NCI-H774 (cell line): Measurements from ENCODE around the gene RNF150.

Experiments used
- DNase-seq: peaks from one replicate; lab custom pipeline; 2025; lab: John Stamatoyannopoulos, UW

Gene RNF150

DNA sequence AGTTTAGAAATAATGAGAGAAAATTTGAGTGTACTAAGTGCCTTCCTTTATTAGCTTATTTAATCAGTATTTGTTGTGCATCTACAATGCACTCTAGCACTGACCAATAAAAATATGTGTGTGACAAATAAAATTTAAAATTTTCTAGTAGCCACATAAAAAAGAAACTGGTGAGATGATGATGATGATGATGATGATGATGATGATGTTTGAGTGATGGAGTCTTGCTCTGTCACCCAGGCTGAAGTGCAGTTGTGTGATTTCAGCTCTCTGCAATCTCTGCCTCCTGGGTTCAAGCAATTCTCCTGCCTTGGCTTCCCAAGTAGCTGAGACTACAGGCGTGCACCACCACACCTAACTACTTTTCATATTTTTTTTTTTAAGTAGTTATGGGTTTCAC, 110.2 kb downstream of the RNF150 start:
- no peak for DNase-seq

DNA sequence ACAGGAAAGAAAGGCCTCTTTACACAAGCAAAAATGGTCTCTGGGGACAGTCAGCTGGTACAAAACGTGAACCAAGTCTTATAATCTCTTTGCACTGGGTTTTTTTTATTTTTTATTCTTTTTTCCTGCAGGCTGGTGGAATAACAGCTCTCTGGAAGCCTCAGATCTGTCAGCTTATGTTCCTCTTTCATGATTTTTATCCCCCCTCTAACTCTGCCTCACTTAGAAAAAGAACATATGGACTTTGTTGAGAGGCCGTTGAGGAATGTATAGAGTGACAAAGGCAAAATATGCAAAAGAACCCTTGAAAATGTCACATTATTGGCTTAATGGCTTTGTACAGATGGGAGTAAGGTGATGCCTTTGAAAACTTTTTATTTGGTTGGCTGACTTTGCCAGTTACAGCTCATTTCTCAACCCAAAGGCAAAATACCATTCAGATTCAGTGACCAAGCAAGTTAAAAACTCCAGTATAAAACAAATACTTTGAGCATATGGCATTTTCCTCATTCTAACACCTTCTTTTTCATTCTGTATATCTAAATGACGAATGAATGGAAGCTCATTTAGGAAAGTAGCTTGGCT, 111.1 kb downstream of the RNF150 start:
- no peak for DNase-seq

DNA sequence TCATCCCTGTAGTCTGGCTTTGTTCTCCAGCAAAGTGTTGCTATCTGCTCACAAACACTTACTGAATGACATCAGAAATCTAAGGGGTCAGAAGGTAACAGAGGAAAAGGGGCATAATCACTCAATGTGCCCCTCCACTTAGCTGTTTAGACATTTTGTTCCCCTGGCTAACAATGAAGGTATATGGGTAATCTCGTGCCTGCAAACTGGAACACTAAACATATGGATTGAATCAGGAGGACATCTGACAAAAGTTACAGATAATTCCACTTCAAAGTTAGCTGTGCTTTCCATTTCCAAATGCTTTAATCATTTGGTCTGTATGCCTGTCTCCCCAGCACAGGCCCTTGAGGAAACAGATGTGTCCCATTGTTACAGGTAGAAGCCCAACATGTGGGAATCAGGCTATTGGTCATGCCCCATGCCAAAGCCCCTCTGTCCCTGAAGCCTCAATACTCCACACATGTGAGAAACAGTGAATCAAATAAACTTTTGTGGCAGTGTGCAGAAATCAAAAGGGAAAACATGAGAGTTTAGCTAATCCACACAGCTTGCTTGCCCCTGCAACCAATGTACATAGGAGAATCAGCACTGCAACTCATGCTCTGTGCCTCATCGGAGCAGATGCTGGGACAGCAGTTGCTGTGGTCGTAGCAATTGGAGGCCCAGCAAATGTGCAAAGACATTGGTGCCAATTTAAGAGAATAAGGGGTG, 111.7 kb downstream of the RNF150 start:
- DNase-seq = no peak

DNA sequence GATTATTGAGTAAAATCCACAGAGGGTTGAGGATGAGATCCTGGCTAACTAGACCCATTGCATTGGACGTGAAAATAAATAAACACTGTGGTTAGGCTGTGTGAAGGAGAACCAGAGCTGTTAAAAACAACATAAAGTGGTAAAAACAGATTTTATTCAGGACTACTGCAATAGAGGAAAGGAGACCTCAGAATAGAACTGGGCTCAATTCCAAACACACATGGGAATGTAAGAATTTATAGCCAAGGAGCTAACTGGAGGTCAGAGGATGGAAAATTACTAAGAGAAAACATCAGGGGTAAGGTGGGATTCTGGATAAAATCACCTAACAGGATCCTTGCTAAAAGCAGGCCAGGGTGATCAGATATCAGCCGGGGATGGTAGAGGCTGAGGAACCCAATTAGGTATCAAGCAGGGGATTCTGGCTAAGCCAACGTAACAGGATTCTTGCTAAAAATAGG, 112.4 kb downstream of the RNF150 start:
- no peak for DNase-seq

DNA sequence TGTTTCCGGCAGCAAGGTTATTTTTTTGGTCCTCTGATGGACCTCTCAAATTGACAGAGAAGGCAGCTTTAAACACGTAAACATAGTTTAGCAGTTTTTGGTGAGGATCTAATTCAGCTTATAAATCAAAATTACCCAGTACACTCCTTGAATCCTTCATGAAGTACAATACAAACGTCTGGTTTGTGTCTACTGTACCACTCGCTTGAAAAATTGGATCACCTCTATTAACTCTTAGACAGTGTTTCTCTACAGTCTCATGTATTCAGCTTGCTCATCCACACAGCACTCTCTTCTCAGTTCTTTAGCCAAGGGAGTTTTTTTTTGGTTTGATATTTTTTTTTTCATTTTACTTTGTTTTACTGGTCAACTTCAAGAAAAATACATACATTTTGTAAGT, 113.5 kb downstream of the RNF150 start:
- DNase-seq = no peak

DNA sequence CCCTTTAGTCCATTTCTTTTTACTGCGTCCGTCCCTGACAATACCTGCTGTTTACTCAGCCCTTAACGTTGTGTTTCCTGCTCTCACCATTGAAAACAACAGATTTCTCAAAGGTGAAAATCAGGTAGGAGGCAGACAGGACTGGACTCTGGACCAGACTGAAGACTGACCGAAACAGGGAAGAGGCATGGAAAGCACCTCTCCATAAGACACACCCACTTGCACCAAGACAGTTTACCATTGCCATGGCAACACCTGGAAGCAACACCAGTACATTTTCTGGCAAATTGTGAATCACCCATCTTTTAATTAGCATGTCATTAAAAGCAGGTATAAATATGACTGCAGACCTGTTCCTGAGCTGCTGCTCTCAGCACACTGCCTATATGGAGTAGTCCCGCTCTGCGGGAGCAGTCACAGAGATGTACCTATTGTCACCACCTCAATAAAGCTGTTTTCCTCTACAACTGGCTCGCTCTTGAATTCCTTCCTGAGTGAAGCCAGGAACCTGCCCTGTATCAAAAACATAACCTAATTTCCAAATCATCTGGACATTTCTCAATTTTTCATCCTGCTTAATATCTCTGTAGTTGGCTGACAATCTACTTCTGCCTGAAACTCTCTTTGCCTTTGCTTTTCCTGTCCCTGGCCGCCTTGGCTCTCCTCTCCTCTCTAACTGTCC, 117.0 kb downstream of the RNF150 start:
- no peak for DNase-seq

DNA sequence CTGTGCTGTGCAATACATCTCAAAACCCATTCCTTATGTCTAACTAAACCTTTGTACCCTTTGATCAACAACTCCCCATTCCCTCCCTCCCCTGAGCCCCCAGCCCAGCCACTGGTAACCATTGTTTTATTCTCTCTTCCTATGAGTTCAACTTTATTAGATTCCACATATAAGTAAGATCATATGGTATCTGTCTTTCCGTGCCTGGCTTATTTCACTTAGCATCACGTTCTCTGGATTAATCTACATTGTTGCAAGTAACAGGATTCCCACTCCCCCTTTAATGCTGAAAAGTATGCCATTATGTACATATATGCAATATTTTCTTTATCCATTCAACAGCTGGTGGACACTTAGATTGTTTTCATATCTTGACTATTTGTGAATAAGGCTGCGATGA, 119.4 kb downstream of the RNF150 start:
- no peak for DNase-seq

DNA sequence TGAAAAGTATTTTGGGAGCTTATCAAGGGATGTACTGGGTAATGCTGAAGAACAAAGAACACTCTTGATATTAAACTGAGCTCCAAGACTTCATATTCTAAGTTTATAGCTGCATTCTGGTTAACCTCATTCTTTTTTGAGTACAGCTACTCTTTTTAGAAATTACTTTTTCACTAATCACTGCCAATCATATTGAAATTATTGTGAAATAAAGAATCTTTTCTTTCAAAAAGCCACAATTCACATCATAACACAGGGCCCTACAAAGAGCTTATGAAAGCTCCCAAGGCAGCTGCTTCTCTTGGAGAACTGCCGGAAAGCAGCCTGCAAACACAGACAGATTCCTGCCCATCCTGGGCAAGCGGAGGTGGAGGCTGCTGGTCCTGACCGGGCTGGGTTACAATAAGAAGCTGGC, 121.4 kb downstream of the RNF150 start:
- DNase-seq = no peak

DNA sequence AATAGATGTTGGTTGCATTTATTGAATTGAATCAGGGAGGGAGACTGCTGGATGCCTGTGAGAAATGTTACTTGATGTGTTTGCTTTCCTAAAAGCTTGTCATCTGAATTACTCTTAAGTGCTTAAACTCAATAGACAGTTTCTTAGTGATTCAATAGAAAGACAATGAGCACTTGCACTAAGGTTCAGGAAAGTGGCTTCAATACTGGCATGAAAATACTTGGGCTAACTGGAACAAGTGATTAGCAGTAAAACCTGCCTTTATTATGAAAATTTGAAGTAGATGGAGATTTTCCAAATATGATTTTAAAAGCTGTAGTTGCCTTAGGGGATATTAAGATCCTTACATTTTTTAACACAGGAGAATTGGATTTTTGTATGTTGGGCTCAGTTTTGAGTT, 123.3 kb downstream of the RNF150 start:
- DNase-seq = no peak

DNA sequence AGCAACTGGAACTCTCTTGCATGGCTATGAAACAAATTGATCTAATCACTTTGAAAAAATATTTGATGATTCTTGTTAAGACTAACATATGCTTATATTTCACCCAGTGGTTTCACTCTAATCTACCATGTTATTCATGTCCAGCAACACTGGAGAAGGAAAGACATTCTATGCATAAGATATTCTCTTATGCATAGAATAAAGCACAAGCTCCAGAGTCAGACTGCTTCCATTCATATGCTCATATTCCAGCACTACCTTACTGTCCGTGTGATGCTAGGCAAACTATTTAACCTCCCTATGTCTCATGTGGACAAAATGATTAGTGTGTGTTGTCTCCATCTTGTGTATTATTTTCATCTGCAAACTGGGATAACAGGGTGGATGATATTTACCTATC, 124.1 kb downstream of the RNF150 start:
- no peak for DNase-seq

DNA sequence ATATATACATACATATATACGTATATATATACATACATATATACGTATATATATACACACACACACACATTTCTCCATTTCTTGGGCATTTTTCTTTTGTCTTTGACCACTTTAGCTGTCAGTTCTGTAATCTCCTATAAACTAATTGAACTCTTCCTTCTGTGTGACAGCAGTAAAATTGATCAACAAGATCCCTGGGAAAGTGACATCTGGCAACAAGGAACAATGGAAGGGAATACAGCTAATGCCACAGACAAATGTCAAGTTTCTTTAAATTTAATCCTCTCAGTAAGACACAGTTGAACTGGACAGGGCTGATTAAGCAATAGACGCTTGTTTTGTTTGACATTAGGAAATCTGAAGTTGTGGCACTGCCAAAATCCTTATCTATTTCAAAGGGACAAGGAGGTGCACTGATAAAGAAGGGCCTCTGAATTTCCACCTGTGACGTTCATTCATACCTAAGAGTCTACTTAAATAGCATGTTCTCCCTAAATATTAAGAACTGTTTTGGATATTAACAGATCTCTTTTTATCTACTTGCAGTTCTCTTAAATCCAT, 126.9 kb downstream of the RNF150 start:
- no peak for DNase-seq

DNA sequence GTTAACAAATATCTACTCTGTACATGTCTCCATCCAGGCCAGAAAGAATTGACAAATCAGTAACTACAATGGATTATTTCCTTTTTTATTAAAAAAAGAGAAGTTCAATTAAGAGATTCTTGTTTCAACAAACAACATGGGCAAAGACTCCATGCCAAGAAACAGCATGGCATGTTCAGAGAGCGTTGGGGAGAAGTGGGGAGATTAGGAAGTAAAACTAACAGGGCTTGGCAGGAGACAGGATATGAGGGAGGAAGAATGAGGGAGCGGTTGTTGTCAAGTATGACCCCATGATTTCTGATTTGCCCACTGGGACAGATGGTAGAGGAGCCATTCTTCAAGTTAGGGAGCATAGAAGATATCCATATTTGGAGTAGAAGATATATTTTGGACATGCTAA, 128.4 kb downstream of the RNF150 start:
- DNase-seq = no peak

DNA sequence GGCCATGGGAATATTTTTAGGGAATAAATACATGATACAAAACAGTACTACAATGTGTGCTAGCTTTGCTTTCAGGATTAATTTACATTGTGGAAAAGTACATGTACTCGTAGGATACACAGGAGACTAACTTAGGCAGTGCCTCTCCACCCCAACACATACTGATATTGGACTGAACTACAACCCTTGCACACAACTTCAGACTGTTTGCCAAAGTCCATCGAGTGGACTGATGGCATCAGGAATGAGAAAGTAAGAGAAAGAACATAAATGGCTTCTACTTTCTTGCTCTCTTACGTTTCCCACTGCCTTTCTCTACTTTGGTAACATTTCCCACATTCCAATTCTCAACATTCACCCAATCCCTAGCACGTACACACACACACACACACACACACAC, 130.1 kb downstream of the RNF150 start:
- DNase-seq = no peak

DNA sequence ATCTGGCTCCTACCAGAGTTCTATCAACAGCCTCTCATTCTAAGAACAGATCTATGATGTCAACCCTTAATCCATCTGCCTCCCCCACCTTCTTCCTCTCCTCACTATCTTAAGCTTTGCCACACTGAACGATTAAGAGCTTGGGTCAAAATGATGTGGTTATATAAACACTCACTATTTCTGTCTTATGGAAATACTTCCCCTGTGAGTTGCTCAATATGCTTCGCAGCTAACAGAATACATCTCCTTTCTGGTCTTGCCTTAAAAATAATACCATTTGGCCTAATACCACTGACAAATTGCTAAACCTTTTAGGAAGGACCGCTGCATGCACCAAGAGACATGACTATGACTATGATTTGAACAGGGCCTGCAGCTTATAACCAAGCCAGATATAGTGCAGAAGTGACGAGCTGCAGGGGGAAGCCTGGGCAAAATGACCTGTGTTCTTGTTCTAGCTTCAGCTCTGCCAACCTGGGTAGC, 130.9 kb downstream of the RNF150 start:
- no peak for DNase-seq

DNA sequence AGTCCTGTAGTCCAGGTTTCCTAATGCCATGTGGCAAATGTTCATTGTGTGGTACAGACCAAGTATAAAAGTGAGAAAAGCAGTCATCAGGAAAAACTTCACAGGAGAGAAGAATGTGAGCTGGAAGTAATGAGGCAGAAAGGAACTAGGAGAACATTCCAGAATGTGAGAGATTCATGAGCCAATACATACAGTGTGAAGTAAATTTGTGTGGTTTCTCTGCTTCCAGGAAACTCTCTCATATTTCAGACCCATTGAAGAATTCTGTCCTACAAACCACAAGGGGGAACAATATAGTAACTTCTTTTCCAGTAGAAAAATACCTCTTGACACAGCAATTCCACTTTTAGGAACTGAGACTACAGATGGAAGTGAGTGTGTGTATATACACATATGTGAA, 136.5 kb downstream of the RNF150 start:
- no peak for DNase-seq

DNA sequence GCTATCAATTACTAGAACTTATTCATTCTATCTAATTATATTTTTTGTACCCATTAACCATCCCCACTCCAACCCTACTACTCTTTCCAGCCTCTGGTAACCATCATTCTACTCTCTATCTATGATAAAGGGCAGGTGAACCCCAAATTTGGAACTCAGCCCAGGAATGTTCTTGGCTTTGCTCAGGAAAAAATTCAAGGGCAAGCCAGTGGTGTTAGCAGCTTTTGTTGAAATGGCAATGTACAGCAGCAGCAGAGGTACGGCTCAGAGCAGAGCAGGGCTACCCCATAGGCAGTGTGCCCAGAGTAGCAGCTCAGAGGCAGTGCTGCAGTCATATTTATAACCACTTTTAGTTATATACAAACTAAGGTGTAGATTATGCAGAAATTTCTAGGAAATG, 138.2 kb downstream of the RNF150 start:
- DNase-seq = no peak

DNA sequence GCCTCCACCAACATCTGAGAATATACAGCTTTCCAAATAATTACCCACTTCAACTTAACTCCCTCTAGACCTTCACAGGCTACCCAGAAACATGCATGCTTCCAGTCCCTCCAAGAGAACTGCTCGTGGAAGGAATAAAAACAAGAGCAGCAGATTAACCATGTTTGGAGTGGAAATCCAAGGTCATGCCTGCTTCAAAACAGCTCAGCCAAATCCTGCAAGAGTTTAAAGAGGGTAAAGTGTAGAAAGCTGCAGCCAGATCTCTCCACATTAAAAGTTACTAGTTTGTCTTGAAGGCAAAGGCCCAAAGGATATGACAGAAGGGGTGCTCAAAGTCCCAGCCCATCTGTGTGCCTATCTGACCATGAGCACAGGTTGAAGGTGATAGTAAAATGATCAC, 139.3 kb downstream of the RNF150 start:
- no peak for DNase-seq

DNA sequence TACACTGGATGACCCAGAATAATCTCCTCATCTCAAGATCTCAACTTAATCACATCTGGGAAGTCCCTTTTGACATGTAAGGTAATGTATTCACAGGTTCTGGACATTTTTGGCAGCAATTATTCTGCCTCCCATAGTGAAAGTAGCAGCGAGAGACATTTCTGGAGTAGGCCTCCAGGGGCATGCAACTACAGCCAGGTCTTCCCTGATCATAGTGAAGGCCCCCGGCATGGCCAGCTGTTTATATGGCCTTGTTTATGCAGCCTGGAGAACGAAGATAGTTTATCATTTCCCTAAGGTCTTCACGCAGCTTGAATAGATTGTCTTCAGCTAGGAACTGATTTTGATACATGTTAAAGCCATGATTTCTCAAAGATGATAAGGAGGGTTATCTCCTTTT, 139.9 kb downstream of the RNF150 start:
- DNase-seq = no peak

DNA sequence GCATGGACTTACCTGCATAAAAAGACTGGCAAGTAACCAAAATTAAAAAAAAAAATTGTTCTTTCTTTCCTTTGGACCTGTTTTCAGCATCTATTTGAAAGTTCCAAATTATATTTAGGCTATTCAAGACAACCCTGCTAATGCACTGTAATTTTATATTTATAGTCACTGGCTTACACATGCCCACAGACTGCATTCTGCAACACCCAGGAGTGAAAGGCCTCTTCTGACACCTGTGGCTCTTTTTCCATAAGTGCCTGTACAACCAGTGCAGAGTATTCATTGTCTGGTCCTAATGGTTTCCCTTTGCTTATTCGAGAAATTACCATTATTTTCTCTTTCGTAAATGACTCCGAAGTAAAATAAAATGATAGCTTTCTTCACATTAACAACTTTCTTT, 143.3 kb downstream of the RNF150 start:
- no peak for DNase-seq

DNA sequence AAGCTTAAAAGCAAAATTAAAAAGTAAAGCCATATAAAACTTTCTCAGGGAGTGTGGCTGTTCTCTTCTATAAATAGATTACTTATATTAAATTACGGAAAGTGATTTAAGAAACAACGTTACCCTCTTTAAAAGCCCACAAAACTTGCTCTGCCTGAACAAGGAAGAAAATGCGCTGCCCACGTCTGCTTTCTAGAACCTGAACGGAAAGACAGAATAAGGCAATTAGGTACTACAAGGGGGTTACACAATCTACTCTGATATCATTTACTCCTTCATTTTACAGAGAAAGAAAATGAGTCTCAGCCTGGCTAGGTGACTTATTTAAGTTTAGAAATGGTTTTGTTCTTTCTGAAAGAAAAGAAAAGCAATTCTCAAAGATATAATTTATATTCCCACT, 147.2 kb downstream of the RNF150 start:
- DNase-seq = no peak

DNA sequence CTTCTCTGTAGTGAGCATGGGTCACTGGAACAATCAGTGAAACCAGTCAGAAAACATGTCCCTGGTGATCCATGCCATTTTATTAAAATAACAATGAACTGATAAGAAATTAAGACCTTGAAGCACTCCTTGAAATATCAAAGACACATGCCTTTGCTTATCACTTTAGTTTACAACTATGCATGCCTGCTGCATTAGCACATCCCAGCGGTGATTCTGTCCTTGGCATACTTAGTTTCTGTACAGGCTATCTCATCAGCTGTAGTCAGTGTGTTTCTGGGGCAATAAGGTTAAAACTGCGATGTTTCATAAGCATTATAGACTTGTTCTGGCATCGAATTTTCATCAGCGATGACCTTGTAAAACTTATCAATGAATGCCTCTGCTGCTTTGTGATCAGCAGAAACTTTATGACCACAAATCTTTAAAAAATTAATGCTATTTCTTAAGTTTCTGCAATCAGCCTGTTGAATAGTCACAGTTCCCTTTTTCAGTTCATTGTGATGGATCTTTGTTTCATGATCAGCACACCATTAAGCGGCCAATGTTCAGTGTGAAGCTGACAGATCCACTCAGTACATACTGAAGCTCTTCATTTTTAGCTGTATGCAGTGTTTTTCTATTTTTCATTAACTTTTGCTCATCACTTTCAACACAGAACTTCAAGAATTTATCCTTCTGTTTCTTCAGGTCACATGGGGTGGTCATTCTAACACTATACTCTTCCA, 150.5 kb downstream of the RNF150 start:
- DNase-seq = no peak

DNA sequence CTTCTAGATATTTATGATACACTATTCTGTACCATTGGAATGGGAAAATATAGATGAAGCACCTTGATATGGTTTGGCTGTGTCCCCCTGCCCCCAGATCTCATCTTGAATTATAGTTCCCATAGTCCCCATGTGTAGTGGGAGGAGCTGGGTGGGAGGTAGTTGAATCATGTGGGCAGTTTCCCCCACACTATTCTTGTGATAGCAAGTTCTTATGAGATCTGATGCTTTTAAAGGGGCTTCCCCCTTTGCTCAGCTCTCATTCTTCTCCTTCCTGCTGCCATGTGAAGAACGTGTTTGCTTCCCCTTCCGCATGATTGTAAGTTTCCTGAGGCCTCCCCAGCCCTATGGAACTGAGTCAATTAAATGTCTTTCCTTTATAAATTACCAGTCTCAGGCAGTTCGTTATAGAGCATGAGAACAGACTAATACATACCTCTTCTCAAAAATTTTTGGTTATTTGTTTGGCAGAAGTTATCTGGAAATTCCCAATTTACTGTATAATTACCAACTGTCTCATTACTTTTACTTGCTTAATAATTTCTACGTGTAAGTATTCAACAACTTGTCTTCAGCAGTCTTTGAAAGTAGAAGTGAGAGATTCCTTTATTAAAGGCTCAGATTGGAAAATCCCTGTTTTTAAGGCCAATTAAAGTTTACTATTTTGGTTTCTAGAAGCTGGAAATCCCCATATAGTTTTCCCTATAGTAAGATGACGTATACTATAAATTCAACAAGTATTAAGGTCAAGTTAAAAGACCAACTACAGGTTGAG, 152.7 kb downstream of the RNF150 start:
- no peak for DNase-seq
